GM19351 (cell line): Measurements from ENCODE around the gene GJA1.

Experiments
- ATAC-seq: cut with Tn5 transposase; IDR thresholded peaks from one replicate; pipeline ENCODE4 v1.9.1; 2021; ENCODE audit warnings: mild to moderate bottlenecking, moderate library complexity; ENCODE audit not compliant: unreplicated experiment

Gene GJA1

DNA sequence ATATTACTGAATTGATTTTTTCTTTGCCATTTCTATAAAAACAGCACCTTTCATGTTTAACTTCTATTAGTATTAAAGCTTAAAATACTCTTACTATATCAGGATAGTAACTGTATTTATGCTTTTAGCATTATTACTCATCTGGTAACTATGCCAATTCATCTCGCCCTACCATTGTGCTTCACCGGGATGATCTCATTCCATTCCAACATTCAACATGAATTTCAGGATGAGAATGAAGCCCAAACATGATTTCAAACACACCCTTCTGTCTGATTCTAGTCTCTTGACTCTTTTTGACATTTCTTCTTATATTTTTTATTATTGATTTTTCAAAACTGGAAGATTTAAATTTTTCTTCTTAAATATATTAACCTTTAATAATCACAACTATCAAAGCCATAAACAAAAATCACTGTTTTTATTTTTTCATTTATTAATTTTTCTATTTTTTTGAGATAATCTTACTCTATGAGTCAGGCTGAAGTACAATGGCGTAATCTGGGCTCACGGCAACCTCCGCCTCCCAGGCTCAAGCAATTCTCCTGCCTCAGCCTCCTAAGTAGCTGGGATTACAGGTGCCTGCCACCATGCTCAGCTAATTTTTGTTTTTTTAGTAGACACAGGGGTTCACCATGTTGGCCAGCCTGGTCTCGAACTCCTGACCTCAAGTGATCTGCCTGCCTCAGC lies 46.7 kb downstream of the GJA1 start:
- no peak for ATAC-seq

DNA sequence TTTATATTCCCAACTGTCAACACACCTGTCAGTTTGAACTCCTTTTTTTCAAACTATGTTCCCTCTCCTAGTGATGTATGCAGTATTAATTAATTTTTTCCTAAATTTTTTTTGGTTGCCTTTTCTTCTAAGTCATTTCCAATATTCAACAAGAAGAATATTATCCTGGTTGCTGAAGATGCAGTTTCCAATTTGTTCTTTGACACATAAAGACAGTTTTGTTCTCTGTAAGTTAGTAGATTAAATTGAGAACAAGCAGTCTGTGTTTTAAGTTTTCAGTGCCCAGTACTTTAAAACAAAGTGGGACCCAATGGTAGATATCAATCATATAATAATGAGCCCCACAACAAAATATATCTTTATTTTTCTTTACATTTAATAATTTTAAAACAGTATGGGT lies 47.3 kb downstream of the GJA1 start:
- no peak for ATAC-seq

DNA sequence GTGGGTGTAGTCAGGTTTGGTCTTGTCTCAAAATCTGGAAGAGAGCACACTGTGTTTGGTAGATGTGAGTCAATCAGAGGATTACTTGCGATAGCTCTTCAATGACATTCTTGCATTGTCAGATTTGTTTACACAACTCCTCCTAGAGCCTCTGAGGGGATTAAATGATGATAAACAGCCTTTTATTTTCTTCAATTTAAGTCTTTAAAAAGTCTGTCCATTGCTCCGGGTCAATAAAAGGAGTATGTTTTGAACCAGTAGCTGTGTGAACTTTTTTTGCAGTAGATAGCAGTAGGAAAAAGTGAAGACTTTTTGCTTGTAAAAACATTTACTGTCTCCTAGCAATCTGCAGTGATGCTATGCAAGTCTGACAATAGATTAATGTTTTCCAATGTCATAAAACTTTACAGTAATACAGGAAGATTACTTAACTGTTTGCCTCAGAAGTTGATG lies 49.9 kb downstream of the GJA1 start:
- no peak for ATAC-seq

DNA sequence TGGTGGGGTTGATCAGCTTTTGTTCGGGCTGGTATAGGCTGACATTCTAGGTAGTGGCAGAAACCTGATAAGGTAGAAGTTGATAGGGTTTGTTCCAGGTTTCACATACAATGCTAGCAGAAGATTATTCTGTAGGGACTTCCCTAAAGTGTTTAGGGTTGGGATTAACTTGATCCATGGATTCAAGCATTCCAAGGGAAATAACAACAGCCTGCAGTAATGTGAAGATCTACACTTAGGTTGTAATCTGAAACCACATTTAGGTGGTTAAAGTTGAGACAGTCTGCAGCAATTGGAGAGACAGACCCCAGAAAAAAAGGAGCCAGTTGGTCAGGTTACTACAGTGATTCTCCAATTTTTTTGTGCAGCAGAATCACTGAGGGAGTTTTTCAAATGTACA lies 56.1 kb downstream of the GJA1 start:
- no peak for ATAC-seq

DNA sequence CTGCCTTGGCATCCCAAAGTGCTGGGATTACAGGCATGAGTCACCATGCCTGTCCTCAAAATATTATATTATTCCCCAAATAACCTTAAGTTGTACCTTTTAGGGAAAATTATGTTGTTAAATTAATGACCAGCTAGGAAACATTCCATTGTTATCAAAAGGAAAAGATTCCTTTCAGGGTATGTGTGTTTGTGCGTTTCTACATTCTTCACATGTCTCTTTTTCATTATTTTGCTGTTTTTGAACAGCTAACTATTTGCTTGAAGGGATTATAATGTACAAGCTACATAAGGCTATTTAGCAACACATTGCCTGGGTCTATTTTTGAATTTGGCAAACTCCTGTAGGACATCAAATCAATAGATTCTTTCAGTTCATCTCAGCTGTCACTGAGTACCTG lies 57.1 kb downstream of the GJA1 start:
- ATAC-seq, result no peak

DNA sequence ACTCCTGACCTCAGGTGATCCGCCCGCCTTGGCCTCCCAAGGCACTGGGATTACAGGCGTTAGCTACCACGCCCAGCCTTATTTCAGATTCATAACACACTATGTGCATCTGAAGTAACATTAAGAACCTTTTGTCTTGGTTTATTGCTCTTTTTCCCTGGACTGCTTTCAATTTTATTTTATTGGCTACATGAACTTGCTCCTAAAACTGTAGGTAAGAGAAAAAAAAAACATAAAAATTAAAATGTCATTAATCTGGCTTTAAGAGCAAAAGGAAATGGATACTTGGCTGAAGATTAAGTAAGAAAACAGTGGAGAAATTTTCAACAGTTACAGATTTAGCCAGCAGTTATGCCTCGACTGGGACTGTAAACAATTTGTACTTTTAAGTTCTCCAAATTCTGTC lies 62.5 kb downstream of the GJA1 start:
- ATAC-seq, result no peak

DNA sequence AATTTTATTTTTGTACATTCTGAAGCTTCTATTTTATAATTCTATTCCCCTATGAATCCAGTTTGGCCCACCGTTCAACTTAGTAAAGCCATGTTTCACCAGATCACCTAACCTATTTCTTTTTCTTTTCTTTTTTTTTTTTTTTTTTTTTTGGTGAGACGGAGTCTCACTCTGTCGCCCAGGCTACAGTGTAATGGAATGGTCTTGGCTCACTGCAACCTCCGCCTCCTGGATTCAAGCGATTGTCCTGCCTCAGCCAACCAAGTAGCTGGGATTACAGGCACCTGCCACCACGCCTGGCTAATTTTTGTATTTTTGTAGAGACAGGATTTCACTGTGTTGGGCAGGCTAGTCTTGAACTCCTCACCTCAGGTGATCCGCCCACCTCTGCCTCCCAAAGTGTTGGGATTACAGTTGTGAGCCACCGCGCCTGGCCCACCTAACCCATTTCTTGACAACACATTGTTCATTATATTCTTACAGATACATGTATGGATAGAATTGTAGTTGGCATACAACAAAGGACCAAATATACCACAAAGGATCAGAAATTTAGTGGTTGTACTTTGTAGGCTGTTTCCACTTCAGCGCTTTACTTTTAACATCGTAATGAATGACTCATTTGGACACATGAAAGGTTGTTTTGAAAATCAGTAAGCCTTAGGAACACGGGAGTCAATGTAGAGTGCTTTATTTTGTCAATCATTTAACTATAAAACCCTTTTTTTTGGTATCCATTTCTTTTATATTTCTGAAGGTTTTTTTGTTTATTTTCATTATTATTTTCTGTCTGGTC lies 63.2 kb downstream of the GJA1 start:
- ATAC-seq, result no peak
